ENCODE results near the gene GMPPB.

GMPPB gene

DNA sequence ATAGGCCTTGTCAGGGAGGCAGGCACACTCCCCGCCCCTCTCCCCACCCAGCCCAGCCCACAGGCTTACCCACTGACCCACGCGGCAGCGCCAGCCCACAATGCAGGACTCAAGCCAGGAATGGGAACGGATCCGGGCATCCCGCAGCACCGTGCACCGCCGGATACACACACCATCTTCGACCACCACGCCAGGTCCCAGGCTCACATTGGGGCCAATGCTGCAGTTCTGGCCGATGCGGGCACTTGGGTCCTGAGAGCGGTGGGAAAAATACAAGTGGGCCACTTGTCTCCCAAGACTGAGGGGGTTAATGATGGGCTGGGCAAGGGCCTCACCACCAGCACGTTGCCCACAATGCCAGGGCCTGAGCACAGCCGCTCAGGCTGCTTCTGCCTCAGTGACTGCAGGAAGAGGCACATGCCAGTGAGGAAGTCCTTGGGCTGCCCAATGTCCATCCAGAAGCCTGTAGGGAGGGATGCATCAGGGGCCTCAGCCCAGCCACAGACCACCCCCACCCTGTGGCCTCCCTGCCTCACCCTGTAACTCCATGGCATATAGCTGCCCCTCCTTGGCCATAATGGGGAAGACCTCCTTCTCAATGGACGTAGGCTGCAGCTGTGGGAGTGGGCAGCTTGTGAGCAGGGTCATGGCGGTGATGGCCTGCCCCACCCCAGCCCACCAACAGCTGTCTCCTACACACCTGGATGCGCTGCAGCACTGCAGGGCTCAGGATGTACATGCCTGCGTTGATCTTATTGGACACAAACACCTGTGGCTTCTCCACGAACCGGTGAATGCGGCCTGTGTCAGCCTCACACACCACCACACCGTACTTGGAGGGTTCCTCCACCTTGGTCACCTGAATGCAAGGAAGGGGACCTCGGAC, 1.6 kb downstream of the GMPPB start:
- H3K4me3 Mint-ChIP-seq: peak overlapping the region; percentile 85
- no peak for ATAC-seq
- H3K27me3 Mint-ChIP-seq: no peaks in the 10 kb centered on the region
- peak overlapping the region; percentile 84 for H3K27ac Mint-ChIP-seq
- DNase-seq: no peak
- H3K36me3 Mint-ChIP-seq (ENCODE audit: low read depth): peaks cover 8% of the 10 kb centered on the region
- H3K9me3 Mint-ChIP-seq: no peaks in the 10 kb centered on the region
- H3K4me1 Mint-ChIP-seq: peaks cover 31% of the 10 kb centered on the region

DNA sequence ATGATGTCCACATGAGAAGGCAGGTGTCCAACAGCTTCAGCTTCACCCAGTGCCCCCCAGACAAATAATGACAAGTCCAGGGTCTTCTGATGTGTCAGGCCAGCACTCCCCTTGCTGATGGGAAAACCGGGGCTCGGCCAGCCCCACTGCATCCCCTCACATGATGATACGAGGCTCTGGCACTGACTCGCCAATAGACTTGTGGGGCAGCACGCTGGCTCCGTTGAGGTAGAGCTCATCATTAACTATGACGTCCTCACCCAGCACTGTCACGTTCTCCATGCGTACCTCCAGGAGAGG, 2.2 kb downstream of the GMPPB start:
- Mint-ChIP-seq H3K36me3 (ENCODE audit: low read depth) (peaks cover 8% of the 10 kb centered on the region), H3K9me3 (no peaks in the 10 kb centered on the region), H3K27me3 (no peaks in the 10 kb centered on the region), H3K4me3 (no peak overlapping the region), H3K4me1 (peaks cover 31% of the 10 kb centered on the region), H3K27ac (no peak overlapping the region)
- DNase-seq (no peak), ATAC-seq (no peak)

DNA sequence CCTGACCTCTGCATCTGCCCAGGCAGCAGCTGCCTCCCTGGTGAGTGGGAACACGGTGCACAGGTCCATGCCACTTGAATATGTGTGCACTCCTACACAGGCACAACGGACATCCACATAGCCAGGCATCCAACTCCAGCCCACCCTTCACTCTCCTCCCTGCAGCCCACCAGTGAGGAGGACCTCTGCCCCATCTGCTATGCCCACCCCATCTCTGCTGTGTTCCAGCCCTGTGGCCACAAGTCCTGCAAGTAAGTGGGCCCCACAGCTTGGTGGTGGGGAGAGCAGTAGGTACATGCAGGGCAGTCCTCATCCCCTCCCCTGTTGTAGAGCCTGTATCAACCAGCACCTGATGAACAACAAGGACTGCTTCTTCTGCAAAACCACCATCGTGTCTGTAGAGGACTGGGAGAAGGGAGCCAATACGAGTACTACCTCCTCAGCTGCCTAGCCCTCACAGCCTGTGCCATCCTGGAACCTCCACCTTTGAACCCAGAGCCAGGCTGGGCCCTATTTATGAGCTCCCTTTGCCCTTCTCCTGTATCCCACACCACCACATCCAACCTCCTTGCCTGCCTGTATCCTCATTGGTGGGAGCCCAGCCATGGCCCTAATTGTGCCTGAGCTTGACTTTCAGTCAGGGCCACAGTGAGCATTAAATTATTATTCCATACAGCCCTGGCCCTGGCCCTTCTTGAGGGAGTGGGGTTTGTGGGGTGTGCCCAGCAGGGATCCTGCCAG, 2.7 kb downstream of the GMPPB start:
- DNase-seq: no peak
- Mint-ChIP-seq H3K9me3 (no peaks in the 10 kb centered on the region), H3K4me3 (peak overlapping the region; percentile 38), H3K36me3 (ENCODE audit: low read depth) (peaks cover 8% of the 10 kb centered on the region), H3K27ac (no peak overlapping the region), H3K4me1 (peaks cover 31% of the 10 kb centered on the region), H3K27me3 (no peaks in the 10 kb centered on the region)
- ATAC-seq: no peak

DNA sequence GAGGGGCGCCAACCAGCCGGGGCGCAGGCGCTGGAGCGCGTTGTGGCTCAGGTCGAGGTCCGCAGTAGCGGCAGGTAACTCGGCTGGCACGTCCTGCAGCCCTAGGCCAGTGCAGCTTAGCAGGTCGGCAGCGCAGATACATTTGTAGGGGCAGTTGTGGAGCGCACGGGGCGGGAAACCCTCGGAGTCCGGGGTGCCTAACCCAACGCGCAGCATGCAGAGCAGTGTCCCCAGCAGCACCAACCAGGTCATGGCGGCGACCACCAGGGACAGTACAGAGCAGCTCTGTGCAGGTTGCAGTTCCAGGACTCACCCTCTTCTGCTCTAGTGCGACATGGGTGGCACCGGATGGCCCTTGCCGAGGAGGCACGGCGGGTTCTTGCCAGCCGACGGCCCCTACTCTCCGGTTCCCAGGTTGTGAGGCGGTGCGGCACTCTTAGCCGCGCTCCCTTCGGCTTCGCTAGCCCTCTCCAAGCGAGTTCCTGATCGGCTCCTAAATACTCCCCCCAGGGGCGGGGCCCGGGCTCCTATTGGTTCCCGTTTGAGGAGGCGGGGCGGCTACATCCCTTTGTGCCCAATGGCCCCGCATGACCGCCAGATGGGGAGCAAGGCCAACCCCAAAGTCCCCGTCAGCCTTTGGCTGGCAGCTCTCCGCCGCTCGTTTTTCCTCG, 4.4 kb downstream of the GMPPB start, which contains the start of gene AMIGO3:
TSS of gene AMIGO3 (minus strand) at position 471 of the 671 bp plus-strand sequence. CDS start at position 252, 219 bp downstream.
- ATAC-seq (peak; percentile 67), DNase-seq (peak; percentile 91)
- Mint-ChIP-seq H3K27me3 (no peaks in the 10 kb centered on the region), H3K9me3 (no peaks in the 10 kb centered on the region), H3K27ac (peak within 1 kb of the TSS; percentile 49), H3K4me3 (peak within 1 kb of the TSS; percentile 75), H3K4me1 (peaks cover 31% of the 10 kb centered on the region), H3K36me3 (ENCODE audit: low read depth) (peaks cover 8% of the 10 kb centered on the region)

DNA sequence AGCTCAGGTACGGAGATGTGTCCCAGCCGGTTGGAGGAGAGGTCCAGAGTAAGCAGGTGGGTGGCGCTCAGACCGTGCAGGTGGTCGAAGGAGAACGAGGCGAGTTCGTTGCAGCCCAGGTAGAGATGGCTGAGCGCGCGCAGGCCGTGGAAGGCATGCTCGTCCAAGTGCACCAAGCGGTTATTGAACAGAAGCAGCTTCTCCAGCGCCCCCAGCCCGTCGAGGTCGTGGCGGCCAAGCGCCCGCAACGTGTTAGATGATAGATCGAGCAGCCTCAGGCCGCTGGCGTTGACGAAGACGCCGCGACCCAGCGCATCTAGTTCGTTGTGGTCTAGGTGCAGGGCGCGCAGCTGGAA, 4.9 kb downstream of the GMPPB start:
- ATAC-seq: no peak

DNA sequence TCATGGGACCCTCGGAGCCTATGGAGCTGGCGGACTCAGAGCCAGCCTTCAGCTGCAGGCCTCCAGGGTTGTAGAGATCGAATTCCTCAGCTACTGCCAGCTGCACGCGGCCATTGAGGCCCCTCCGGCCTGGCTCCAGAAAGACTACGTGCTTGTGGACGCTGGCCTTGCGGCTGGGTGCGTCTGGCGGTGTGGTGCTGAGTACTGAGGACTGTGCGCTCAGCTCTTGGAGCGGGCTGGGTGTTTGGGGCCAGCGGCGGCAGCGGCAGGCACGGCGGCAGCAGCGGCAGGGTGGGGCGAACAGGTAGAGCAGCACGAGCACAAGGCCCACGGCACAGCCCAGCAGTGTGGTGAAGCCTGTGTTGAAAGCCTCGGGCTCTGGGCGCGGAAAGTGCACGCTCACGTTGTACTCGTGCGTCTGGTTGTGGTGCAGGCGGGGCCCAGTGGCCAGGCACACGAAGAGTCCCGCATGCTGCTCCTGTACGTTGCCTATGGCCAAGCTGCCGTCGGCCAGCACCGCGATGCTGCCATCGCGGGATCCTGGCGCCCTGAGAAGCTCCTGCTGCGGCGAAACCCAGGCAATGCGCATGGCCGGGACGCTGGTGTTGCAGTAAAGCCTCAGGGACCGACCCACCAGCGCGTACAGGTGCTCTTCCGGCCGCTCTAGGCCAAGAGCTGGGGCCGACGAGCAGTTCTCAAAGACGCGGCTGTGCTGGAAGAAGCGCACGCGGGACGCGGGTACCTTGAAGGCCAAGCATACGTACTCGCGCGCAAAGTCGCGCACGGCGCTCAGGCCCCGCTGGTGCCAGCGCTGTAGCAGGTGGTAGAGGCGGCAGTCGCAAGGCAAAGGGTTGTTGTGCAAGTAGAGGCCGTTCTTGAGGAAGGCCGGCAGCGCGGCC, 5.5 kb downstream of the GMPPB start:
- H3K27ac Mint-ChIP-seq: no peak overlapping the region
- H3K4me3 Mint-ChIP-seq: peak overlapping the region; percentile 75
- H3K9me3 Mint-ChIP-seq: no peaks in the 10 kb centered on the region
- no peak for DNase-seq
- H3K36me3 Mint-ChIP-seq (ENCODE audit: low read depth): peaks cover 8% of the 10 kb centered on the region
- H3K27me3 Mint-ChIP-seq: no peaks in the 10 kb centered on the region
- no peak for ATAC-seq
- peaks cover 28% of the 10 kb centered on the region for H3K4me1 Mint-ChIP-seq

More for the DNA sequence above, 4.9 kb downstream of the GMPPB start:
- H3K36me3 Mint-ChIP-seq (ENCODE audit: low read depth): peaks cover 8% of the 10 kb centered on the region
- H3K4me3 Mint-ChIP-seq: peak overlapping the region; percentile 75
- no peak for DNase-seq
- no peaks in the 10 kb centered on the region for H3K27me3 Mint-ChIP-seq
- no peaks in the 10 kb centered on the region for H3K9me3 Mint-ChIP-seq
- H3K4me1 Mint-ChIP-seq: peaks cover 28% of the 10 kb centered on the region
- H3K27ac Mint-ChIP-seq: no peak overlapping the region

DNA sequence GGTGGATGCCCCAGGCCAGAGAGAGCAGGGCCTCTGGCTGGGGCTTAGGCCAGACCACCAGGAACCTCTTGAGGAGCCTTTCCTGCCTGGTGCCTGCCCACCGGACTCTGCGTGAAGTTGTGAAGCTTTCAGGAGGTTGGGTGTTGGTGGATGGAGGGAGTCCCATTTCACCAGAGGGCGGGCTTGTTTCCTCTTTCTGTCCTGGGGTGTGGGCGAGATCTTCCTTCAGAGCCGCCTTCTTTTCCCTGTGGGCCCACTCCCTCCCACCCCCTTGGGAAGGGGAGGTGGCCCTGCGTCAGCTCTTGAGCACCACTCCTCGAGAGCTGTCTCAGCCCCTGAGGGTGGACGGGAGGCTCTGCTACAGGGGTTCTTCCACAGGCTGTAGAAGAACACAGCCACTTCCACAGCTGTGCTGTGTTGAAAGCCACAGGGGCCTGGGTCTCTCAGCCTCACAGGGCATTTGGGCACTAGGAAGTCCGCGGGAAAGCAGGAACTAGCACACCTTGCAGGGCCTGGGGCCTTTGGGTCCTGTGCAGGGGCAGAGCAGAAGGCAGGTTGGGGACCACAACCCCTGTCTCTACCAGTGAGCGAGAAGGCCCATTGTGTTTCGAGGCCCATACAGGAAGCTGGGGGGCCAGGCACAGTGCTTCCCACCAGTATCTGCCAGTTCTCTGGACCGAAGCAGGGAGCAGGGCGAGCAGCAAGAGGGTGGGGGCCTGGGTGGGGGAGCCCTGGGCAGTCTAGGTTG, 6.4 kb downstream of the GMPPB start:
- Mint-ChIP-seq H3K27me3 (no peaks in the 10 kb centered on the region), H3K36me3 (ENCODE audit: low read depth) (peaks cover 4% of the 10 kb centered on the region), H3K27ac (no peak overlapping the region), H3K4me3 (no peak overlapping the region), H3K4me1 (peaks cover 23% of the 10 kb centered on the region), H3K9me3 (no peaks in the 10 kb centered on the region)
- no peak for ATAC-seq
- no peak for DNase-seq

DNA sequence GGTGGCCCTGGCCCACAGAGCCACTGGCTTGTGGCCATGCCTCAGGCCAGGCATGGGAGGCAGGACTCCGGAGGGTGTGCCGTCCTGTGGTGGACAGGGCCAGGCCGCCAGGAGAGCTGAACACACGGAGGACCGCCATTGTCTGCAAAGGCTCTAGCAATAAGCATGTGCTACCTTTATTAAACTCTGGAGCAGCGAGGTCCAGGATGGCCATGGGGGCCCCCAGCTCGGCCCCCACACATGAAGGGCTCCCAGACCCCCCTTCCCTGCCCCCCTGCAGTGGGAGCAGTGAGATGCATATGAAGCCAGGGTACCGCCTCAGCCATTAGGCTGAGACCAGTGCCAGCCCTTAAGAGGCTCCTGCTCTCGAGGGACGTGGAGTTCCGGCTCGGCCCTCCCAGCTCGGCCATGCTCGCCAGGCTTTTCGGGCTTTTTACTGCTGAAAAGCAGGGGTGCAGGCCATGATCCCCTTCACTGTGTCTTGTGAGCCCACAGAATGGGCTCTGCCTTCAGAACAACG, 7.0 kb downstream of the GMPPB start:
- peaks cover 4% of the 10 kb centered on the region for H3K36me3 Mint-ChIP-seq (ENCODE audit: low read depth)
- no peak for DNase-seq
- peaks cover 20% of the 10 kb centered on the region for H3K4me1 Mint-ChIP-seq

DNA sequence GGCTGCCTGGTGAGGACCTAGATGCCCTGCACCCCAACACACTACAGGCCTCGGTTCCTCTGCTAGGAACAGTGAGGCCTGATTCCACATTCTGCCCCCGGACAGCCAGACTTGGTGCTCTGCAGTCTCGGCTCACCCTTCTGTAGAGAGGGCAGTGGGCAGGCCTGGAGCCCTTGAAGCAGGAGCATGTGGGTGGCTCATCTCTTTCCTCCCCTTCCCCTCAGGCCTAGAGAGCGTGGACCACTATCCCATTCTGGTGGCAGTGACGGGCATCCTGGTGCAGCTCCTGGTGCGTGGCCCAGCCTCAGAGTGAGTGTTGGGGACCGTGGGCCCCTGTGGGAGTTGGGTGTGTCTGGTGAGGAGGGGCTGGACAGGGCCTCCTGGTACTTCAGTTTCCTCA, 7.6 kb downstream of the GMPPB start:
- DNase-seq (no peak), ATAC-seq (no peak)
- Mint-ChIP-seq H3K4me3 (no peak overlapping the region), H3K9me3 (no peaks in the 10 kb centered on the region), H3K36me3 (ENCODE audit: low read depth) (peaks cover 3% of the 10 kb centered on the region), H3K27me3 (no peaks in the 10 kb centered on the region), H3K4me1 (peaks cover 25% of the 10 kb centered on the region), H3K27ac (no peak overlapping the region)

More for the DNA sequence above, 7.0 kb downstream of the GMPPB start:
- H3K4me3 Mint-ChIP-seq: no peak overlapping the region
- H3K9me3 Mint-ChIP-seq: no peaks in the 10 kb centered on the region
- H3K27me3 Mint-ChIP-seq: no peaks in the 10 kb centered on the region
- no peak overlapping the region for H3K27ac Mint-ChIP-seq
- ATAC-seq: no peak

DNA sequence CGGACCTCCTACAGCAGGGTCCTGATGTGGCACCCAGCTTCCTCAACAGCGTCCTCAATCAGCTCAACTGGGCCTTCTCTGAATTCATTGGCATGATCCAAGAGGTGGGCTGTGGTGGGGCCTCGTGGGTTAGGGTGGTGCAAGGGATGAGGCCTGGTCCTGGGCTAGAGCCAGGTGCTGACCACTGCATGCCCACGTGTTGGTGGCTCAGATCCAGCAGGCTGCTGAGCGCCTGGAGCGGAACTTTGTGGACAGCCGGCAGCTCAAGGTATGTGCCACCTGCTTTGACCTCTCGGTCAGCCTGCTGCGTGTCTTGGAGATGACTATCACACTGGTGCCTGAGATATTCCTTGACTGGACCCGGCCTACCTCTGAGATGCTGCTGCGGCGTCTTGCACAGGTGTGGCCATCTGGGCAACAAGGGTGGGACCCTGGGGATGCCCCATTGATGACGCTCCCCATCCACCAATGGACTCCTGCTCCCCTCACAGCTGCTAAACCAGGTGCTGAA, 8.1 kb downstream of the GMPPB start:
- H3K36me3 Mint-ChIP-seq (ENCODE audit: low read depth): no peaks in the 10 kb centered on the region
- peaks cover 26% of the 10 kb centered on the region for H3K4me1 Mint-ChIP-seq
- H3K27ac Mint-ChIP-seq: no peak overlapping the region
- DNase-seq (no peak), ATAC-seq (no peak)
- H3K4me3 Mint-ChIP-seq: no peak overlapping the region
- no peaks in the 10 kb centered on the region for H3K27me3 Mint-ChIP-seq
- H3K9me3 Mint-ChIP-seq: no peaks in the 10 kb centered on the region

DNA sequence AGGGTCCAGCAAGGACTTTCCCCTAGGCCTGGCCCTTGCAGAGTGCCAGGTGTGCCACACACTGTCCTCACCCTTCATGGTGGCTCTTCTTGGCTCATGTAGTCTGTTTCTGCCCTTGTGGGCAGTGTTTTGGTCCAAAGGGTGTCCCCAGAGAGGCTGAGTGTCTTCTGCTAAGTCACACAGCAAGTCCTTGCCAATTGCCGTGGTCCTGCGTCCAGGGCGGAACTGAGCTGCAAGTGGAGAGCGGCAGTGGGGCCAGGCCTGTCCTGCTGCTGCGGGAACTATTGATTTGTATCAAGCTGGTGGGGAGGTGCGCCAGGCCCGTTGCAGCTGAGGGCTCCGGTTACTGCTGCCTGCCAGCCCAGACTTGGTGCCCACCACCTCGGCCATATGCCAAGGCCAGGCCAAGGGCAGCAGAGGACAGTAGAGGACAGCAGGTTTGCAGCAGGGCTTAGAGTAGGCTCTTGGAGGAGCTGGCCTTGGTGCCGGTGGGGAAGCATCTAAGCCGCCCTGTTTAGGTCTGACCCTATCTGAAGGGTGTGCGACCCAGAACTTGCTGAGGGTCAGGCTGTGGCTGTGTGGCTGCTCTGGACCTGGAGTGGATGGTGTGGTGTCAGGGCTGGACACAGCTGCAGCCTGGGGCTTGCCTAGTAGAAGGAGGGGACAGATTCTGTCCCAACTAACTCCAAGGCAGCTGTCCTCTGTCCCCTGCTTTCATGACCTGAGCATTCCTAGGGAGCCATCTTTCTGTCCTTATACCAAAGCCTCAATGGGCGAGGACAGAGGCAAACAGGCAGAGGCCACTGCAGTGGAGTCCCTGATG, 8.8 kb downstream of the GMPPB start:
- DNase-seq: no peak
- Mint-ChIP-seq H3K4me1 (peaks cover 22% of the 10 kb centered on the region), H3K27me3 (no peaks in the 10 kb centered on the region), H3K4me3 (no peak overlapping the region), H3K9me3 (no peaks in the 10 kb centered on the region), H3K27ac (no peak overlapping the region), H3K36me3 (ENCODE audit: low read depth) (no peaks in the 10 kb centered on the region)
- no peak for ATAC-seq

DNA sequence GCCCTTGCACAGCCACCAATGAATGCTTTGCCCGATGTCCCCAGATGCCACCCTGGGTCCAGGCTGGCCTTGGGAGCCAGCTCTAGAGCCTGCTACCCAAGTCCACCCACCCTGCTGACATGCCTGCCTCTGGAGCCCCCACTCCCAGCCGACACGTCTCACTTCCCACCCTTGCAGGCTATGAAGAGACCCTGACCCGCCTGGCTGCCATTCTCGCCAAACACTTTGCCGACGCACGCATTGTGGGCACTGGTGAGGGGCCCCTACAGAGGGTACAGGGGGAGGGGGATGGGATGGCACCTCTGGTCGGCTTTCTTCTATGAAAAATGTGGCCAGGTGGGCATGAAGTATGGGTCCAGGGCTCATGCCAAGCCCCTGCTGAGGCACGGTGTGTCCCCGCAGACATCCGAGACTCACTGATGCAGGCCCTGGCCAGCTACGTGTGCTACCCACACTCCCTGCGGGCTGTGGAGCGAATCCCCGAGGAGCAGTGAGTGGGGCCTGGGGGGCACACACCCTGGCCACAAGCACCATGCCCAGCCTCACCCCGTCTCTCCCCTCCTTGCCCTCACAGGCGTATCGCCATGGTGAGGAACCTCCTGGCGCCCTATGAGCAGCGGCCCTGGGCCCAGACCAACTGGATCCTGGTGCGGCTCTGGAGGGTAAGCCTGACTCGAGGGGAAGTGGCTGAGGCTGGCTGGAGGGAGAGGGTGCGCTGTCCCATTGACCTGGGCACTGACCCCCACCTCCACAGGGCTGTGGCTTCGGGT, 10.2 kb downstream of the GMPPB start:
- H3K4me3 Mint-ChIP-seq: no peak overlapping the region
- no peaks in the 10 kb centered on the region for H3K27me3 Mint-ChIP-seq
- H3K4me1 Mint-ChIP-seq: peaks cover 9% of the 10 kb centered on the region
- no peak for ATAC-seq
- DNase-seq: no peak
- peaks cover 2% of the 10 kb centered on the region for H3K36me3 Mint-ChIP-seq (ENCODE audit: low read depth)
- no peaks in the 10 kb centered on the region for H3K9me3 Mint-ChIP-seq
- H3K27ac Mint-ChIP-seq: no peak overlapping the region
